HG03571 (cell line): ENCODE measurements around the gene RICTOR.
"Not testable (repeated sequence)": the region's sequence is repeated elsewhere in the genome, so short reads cannot be mapped to it uniquely, and the experiment has no call there.

Experiments used
- ATAC-seq: cut with Tn5 transposase; IDR thresholded peaks from one replicate; pipeline ENCODE4 v1.9.1; 2021; ENCODE audit not compliant: unreplicated experiment

The RICTOR gene

DNA sequence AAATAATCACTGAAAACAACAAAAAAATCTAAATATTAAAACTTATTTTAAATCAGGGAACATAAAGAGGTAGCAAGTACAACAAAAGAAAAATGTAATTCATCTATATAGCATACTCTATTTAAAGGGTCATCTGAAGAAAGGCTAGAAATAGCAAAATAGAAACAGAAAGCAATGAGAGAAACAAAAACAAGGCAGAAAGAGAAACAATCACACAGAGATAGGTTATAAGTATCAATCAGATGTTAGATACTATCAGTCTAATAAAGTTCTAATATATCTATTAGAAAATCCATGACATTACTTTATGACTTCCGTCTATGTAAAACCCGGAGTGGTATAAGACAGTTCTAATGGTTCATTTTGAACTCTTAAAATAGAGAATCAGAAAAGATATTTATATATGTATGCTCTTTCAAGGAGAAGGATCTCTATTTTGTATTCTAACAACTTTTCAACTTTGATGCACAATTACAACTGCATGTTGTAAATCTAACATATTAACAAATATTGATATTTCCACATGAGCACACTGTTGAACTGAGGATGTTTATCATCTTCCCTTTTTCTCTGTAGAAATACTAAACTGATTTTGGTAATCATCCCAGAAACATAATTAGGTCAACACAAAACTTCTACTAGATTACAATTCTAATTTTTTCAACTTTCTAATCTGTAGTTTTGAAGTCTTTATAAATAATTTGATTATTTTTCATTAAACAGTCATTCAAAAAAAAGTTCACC lies 15.8 kb downstream of the RICTOR start:
- no peak for ATAC-seq

GRCh38 chr5:39057734-39058133 lies 16.5 kb downstream of the RICTOR start:
- no peak for ATAC-seq

GRCh38 chr5:39055768-39056398 lies 18.3 kb downstream of the RICTOR start:
- ATAC-seq: no peak

DNA sequence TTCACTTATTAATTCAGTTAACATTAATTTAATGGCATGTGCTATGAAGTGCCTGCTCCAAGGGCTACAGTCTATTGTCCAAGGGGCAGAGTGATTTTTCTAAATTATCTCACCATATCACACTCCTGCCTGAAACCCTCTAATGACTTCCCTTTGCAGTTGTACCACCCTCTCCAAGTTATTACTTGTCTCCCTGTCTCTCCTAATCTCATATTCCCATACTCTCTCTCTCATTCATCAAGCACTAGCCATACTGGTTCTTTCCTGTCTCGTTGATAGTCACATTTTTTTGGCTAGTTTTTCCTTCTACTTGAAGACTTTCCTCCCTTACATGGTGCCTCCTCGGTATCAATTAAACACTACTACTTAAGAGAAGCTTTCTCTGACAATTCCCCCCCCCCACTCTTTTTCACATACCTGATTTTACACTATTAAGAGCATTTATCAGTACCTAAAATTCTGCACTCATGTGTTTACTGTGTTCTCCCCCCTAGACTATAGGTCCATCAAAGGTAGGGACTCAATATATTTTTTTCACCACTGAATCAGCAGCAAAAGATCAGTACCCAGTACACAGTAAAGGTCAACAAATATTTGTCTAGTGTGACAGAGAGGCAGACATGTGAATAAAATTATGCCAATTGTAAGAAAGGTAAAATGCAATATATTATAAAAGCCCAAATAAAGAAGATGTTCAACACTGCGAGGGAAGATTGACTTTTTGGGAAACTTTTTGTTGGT lies 19.0 kb downstream of the RICTOR start:
- no peak for ATAC-seq

DNA sequence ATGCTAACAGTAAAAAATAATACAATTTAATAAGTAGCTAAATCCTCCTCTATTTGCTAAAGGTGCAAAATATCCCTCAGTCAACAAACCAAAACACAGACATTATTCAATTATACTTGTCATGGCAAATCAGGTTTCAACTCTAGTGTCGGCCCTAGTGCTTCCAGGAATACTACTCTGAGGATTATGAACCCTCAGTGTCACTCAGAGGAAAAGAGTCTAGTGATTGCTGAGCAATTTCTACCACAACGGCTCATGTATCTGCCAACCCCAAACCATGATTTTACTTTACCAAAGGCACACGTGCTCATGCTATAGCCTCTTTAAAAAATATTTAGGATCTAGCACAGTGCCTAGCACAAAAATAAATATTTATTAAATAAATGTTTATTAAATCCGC lies 21.0 kb downstream of the RICTOR start:
- ATAC-seq: no peak

DNA sequence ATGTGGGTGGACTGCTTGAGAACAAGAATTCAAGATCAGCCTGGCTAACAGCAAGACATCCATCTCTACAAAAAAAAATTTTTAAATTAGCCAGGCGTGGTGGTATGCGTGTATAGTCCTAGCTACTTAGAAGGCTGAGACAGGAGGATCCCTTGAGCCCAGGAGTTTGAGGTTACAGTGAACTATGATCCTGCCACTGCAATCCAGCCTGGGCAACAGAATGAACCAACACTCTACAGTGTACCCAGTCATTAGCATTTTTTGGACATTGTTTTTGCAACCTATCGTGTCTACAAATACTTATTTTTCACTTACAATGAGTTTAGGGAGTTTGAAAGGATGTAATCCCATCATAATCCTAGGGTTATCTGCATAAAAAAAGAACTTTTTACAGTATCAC lies 22.1 kb downstream of the RICTOR start:
- no peak for ATAC-seq

DNA sequence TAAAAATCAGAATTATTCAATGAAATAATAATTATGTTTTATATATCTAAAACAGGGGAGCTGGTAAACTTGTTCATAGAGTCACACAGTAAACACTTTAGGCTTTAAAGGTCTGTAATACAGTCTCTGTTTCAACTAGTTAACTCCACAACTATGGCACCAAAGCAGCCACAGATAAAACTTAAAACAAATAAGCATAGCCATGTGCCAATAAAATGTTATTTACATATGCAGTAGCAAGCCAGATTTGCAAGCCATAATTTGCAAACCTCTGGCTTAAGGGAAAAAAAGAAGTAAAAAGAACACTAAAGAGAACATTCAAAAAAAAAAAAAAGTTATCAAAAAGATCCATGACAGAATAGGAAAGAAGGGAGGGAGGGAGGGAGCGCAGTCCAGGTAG lies 24.9 kb downstream of the RICTOR start:
- ATAC-seq: no peak

GRCh38 chr5:39040875-39041274 lies 33.3 kb downstream of the RICTOR start:
- no peak for ATAC-seq

- not testable (repeated sequence) for ATAC-seq
Observed at GRCh38 chr5:39034493-39034892, 39.7 kb downstream of the RICTOR start.

GRCh38 chr5:39031041-39031440 lies 43.2 kb downstream of the RICTOR start:
- no peak for ATAC-seq

GRCh38 chr5:39025456-39025855 lies 48.7 kb downstream of the RICTOR start:
- ATAC-seq: no peak

GRCh38 chr5:39024884-39025283 lies 49.3 kb downstream of the RICTOR start:
- ATAC-seq: no peak

- no peak for ATAC-seq
Observed at GRCh38 chr5:39024005-39024404, 50.2 kb downstream of the RICTOR start.

DNA sequence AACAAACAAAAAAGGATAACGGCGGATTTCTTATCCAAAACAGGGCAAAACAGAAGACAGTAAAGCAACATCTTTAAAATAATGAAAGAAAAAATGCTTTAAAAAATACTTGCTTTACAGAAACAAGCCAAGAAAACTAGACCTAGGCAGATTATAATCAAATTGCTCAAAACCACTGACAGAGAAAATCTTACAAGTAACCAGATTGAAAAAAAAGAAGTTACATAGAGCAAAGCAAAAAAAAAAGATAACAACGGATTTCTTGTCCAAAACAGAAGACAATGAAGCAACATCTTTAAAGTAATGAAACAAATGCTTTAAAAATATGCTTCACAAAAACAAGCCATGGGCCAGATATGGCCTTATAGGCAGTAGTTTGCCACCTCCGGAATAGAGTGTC lies 51.1 kb downstream of the RICTOR start:
- ATAC-seq: no peak

DNA sequence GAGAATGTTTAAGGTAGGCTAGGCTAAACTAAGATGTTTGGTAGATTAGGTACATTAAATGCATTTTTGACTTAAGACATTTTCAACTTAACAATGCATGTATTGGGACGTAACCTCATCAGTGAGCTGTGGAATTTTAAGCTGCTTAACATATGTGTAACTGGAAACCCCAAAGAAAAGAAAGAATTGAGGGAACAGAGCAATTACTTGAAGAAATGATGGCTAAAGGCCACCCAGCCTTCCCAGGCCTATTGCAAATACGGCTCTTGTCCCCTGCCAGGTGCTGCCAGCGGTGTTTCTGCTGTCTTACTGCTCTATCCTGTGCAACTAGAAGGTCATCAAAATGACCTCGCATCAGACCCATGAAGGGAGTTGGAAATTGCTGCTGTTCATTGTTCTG lies 52.0 kb downstream of the RICTOR start:
- no peak for ATAC-seq

DNA sequence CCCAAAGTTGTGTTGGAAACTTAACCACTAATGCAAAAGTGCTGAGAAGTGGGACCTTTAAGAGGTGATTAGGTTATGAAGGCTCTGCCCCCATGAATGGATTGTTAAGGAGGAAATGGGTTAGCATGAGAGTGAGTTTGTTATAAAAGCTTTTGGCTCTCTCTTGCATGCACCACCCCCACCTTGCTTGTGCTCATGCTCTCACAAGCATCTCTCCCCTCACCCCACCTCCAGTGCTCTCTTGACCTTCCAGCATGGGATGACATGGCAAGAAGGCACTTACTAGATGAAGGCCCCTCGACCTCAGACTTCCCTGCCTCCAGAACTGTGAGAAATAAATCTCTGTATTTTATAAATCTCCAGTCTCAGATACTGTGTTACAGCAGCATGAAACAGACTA lies 52.8 kb downstream of the RICTOR start:
- no peak for ATAC-seq

DNA sequence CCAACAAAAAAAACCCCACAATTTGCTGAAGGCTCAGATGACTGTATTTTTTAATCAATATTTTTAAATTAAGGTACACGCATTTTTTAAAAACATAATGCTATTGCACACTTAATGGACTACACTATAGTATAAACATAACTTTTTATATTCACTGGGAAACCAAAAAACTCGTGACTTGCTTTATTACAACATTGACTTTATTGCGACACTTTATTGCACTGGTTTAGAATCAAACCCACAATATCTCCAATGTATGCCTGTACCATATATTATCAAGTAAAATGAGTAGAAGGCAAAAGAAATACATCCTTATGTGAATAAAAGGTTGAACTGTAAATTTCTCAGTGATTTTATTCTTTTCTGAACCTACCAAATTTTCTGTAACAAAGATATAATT lies 53.7 kb downstream of the RICTOR start:
- no peak for ATAC-seq

DNA sequence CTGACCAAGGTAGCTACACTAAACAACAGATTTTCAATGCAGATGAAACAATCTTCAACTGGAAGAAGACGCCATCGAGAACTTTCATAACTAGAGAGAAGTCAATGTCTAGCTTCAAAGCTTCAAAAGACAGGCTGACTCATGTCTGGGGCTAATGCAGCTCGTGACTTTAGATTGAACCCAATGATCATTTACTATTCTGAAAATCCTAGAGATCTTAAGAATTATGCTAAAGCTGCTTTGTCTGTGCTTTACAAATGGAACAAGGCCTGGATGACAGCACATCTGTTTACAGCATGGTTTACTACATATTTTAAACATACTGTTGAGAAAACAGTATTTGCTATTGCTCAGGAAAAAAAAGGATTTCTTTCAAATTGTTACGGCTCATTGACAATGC lies 54.9 kb downstream of the RICTOR start:
- ATAC-seq: no peak

DNA sequence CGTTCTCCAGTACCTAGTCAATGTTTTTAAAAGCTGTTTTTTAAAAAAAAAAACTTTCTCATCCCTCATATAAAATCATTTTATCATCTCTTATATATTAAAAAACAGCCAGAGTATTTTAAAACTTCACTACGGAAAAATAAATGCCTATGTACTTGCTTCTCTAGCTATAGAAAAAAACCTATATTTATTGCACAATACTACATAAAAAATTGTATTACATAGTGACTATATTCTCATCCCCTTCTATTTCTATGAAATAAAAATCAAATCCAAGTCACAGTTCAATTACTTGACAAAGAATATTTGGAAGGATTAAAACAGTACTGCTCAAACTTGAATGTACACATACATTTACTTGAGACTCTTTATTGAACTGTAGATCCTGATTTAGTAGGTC lies 56.7 kb downstream of the RICTOR start:
- no peak for ATAC-seq

- no peak for ATAC-seq
Observed at GRCh38 chr5:39016587-39017275, 57.5 kb downstream of the RICTOR start.

DNA sequence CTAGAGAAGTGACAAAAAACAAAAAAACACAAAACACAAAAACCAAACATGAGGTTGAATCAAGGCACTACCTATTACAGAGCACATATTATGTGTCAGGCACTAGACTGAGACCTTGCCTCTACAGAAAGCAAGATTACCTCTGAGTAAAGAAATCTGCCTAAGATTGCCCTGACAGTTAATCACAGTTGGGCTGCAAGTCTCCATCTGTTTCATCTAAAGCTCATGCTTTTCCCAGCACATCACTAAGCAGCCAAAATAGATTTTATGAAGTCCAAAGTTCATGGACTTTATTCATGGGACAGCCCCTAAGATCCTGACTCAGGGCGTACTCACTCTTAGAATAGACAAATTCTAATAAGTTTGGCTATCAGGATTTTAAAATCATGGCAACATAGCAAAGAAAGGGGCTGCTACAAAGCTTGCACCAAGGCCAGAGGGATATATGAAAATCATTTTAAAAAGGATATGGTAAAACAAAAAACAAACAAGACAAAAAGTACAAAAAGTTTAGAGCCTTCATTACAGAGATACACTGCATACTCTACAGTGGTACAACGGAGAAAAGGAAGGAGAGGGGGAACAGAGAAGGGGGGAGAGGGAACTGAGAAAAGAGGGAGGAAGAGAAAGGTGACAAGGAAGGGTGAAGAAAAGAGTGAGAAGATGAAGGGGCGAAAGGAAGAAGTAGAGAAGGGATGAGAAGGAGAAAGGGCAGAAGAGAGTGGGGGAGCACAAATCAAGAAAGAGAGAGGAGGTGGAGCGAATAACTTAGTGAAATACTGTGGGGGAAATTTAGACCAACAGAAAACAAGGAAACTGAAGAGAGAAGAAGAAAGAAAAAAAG lies 58.2 kb downstream of the RICTOR start:
- no peak for ATAC-seq
